ENCODE results near the gene CHRM4. TPM values are rescaled to one million over a fixed set of nuclear protein-coding genes. Genes with fewer than 3 reads are reported as not detected.

The CHRM4 gene
- total RNA-seq, 4 donors from 2014 or later: not detected

DNA sequence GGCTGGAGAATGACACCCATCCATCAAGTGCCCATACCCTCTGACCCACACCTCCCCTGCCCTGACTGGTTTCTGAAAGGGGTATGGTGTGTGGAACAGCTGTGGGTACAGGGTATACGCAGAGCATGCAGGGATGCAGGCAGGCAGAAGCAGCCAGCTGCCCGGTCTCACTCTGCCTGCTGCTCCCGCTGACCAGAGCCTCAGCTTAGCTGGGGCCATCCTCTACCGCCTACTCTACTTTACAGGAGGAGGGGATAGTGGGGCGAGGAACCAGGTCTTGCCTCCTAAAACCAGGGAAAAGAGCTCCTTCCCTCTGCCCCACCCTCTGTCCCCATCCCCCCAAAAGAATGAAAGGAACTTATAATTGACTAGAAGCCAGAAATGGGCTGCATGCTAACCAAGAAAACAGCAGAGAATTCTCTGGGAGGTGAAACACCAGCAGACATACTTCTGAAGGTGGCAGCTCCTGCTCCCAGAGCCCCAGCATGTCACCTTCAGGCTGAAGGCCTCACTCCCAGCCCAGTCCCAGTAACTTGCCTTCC, 13.0 kb upstream of the CHRM4 start:
- WGBS, 2 donors: 94% methylated on average over 2 of the region's 5 CpGs; no CpG with 5 or more reads in 1 of the 2 donors
- no peak overlapping the region for H3K4me3 ChIP-seq
- no peaks in the 10 kb centered on the region for H3K9me3 ChIP-seq
- no peaks in the 10 kb centered on the region for H3K27me3 ChIP-seq
- H3K36me3 ChIP-seq: peaks cover 19 to 96% (median 26%) of the 10 kb centered on the region in 3 donors
- H3K27ac ChIP-seq: no peak overlapping the region
- TF ChIP-seq POLR2A (IDR thresholded peaks at IDR 0.05): no peak
- TF ChIP-seq, protein P1, sequence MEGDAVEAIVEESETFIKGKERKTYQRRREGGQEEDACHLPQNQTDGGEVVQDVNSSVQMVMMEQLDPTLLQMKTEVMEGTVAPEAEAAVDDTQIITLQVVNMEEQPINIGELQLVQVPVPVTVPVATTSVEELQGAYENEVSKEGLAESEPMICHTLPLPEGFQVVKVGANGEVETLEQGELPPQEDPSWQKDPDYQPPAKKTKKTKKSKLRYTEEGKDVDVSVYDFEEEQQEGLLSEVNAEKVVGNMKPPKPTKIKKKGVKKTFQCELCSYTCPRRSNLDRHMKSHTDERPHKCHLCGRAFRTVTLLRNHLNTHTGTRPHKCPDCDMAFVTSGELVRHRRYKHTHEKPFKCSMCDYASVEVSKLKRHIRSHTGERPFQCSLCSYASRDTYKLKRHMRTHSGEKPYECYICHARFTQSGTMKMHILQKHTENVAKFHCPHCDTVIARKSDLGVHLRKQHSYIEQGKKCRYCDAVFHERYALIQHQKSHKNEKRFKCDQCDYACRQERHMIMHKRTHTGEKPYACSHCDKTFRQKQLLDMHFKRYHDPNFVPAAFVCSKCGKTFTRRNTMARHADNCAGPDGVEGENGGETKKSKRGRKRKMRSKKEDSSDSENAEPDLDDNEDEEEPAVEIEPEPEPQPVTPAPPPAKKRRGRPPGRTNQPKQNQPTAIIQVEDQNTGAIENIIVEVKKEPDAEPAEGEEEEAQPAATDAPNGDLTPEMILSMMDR (IDR thresholded peaks at IDR 0.05): no peak
- no peaks in the 10 kb centered on the region for H3K4me1 ChIP-seq
- intact Hi-C loops (cut with DNase I): no loop called here
- no peak for DNase-seq

DNA sequence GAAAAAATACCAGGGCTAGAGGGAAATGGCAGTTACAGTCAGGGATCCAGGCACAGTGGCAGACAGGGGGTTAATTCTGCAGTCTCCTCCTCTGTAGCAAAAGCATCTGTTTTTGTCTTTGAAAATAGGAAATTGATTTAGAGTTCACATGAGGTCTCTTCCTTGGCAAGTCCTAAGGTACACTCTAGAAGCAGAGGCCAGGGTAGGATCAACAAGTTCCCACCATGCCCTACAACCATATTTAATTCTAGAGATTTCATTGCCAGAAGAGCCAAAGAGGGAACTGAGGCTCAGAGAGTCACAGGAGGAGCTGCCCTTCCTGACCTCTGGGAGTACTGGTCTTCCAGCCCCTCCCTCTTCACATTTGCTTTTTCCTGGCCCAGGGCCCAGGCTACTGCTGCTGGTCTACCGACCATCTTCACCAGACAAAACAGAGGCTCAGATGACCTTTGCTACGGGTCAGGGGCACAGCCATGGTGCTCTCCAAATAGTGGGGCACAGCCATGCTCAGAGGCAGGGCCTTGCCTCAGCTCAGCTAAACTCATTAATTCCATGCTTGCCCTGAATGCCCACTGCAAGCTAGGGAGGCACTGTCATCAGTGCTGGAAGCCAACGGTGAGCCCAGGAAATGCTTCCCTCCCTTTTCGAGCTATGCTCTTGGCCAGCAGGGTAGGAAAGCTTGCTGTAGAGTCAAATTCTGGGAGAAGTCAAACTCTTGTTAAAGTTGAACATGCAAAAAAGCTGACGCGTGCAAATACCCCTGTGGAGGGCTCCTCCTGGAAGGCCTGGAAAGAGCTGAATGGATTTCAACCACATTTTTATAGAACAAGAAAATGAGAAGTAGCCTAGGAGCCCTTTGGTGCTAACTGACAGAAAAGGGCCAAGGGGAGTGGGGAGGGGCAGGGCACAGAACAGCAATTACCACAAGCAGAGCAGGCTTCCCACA, 11.7 kb upstream of the CHRM4 start:
- intact Hi-C loops (cut with DNase I): no loop called here
- Histone ChIP-seq H3K4me3 (no peak overlapping the region), H3K4me1 (no peaks in the 10 kb centered on the region), H3K9me3 (no peaks in the 10 kb centered on the region), H3K27me3 (no peaks in the 10 kb centered on the region), H3K27ac (no peak overlapping the region), H3K36me3 (peaks cover 15 to 96% (median 18%) of the 10 kb centered on the region in 3 donors)
- no peak for TF ChIP-seq POLR2A (IDR thresholded peaks at IDR 0.05)
- TF ChIP-seq, protein P1 (IDR thresholded peaks at IDR 0.05): no peak
- 76 to 94% methylated on average over 2 to 5 of the region's 6 CpGs for WGBS, 2 donors
- no peak for DNase-seq

- no peak for TF ChIP-seq POLR2A (IDR thresholded peaks at IDR 0.05)
- TF ChIP-seq, protein P1 (IDR thresholded peaks at IDR 0.05): no peak
- WGBS, 2 donors: 87 to 91% methylated on average over 3 to 10 of the region's 19 CpGs
- H3K4me1 ChIP-seq: peaks cover 3 to 7% (median 4%) of the 10 kb centered on the region in 3 donors
- peaks cover 0 to 5% (median 0%) of the 10 kb centered on the region in 4 donors for H3K27me3 ChIP-seq
- peaks cover 0 to 69% (median 0%) of the 10 kb centered on the region in 3 donors for H3K36me3 ChIP-seq
- intact Hi-C loops (cut with DNase I): no loop called here
- H3K27ac ChIP-seq: no peak overlapping the region
- no peaks in the 10 kb centered on the region for H3K9me3 ChIP-seq
- no peak for DNase-seq
- H3K4me3 ChIP-seq: no peak overlapping the region
These were observed 6.0 kb upstream of the CHRM4 start for GRCh38 chr11:46397526-46397925.

DNA sequence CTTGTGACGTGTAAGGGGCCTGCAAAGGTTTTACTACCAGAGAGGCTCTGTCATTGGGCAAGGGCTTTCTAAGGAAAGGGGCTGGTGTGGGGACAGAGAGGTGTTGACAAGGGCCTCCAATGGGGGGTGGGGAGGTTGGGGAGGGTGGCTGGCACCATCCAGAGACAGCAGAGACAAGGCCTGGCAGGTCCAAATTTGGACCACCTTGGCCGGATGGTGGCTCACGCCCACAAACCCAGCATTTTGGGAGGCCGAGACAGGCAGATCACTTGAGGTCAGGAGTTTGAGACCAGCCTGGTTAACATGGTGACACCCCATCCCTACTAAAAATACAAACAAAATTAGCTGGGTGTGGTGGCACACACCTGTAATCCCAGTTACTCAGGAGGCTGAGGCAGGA, 2.2 kb upstream of the CHRM4 start:
- peaks cover 30 to 44% (median 39%) of the 10 kb centered on the region in 3 donors for H3K4me1 ChIP-seq
- peaks cover 0 to 35% (median 0%) of the 10 kb centered on the region in 3 donors for H3K36me3 ChIP-seq
- no peak overlapping the region for H3K4me3 ChIP-seq
- 74 to 79% methylated on average over 3 to 4 of the region's 4 CpGs for WGBS, 2 donors
- intact Hi-C loops (cut with DNase I): no loop called here
- peaks cover 19 to 43% (median 22%) of the 10 kb centered on the region in 4 donors for H3K27me3 ChIP-seq
- no peaks in the 10 kb centered on the region for H3K9me3 ChIP-seq
- TF ChIP-seq POLR2A (IDR thresholded peaks at IDR 0.05): no peak
- TF ChIP-seq, protein P1 (IDR thresholded peaks at IDR 0.05): no peak
- no peak for DNase-seq
- H3K27ac ChIP-seq: no peak overlapping the region

GRCh38 chr11:46393231-46393616, 1.6 kb upstream of the CHRM4 start:
- DNase-seq: no peak
- Histone ChIP-seq H3K36me3 (peaks cover 0 to 30% (median 0%) of the 10 kb centered on the region in 3 donors), H3K27me3 (peaks cover 19 to 48% (median 22%) of the 10 kb centered on the region in 4 donors), H3K27ac (no peak overlapping the region), H3K9me3 (no peaks in the 10 kb centered on the region), H3K4me3 (no peak overlapping the region), H3K4me1 (peaks cover 30 to 44% (median 39%) of the 10 kb centered on the region in 3 donors)
- 55 to 71% methylated on average over 2 to 4 of the region's 4 CpGs for WGBS, 2 donors
- intact Hi-C loops (cut with DNase I): no loop called here
- TF ChIP-seq, protein P1 (IDR thresholded peaks at IDR 0.05): no peak
- no peak for TF ChIP-seq POLR2A (IDR thresholded peaks at IDR 0.05)
